Esophagus muscularis mucosa (tissue), 3 donors: Measurements from ENCODE around the gene WDR62.

ENCODE experiments used
- CTCF ChIP-seq, 3 experiments: fragments of 200-600 bp in 2 of 3; fragments of 450-650 bp in 1 of 3; sonication (generic) in 2 of 3; IDR thresholded peaks; one replicate each; pipeline ENCODE4 v1.5.1; 2017 to 2019; ENCODE audit warnings: antibody characterized with exemption in 3 of 3, mild to moderate bottlenecking in 2 of 3, moderate library complexity in 1 of 3
- POLR2AphosphoS5 ChIP-seq, 2 donors: sonication (generic); formaldehyde crosslinking; IDR thresholded peaks; one replicate each; pipeline ENCODE4 v1.6.1; 2017; ENCODE audit warnings: antibody characterized with exemption in 2 of 2

- TF ChIP-seq POLR2AphosphoS5 (IDR thresholded peaks at IDR 0.05) (peak; percentile 93 to 99), CTCF (IDR thresholded peaks at IDR 0.05) (peak; percentile 36 to 63 (median 48))
Observed at GRCh38 chr19:36054119-36054732, 471 bp upstream of the WDR62 start, which contains the start of gene THAP8.
